GM21423 (cell line): ENCODE data around the gene CPA3.

Experiments used
- ATAC-seq: cut with Tn5 transposase; IDR thresholded peaks from one replicate; pipeline ENCODE4 v1.9.1; 2021; ENCODE audit warnings: mild to moderate bottlenecking, moderate library complexity; ENCODE audit not compliant: unreplicated experiment

Gene CPA3

GRCh38 chr3:148911592-148911991, 46.5 kb downstream of the CPA3 start:
- no peak for ATAC-seq

GRCh38 chr3:148914936-148915690, 50.0 kb downstream of the CPA3 start:
- ATAC-seq, result no peak

DNA sequence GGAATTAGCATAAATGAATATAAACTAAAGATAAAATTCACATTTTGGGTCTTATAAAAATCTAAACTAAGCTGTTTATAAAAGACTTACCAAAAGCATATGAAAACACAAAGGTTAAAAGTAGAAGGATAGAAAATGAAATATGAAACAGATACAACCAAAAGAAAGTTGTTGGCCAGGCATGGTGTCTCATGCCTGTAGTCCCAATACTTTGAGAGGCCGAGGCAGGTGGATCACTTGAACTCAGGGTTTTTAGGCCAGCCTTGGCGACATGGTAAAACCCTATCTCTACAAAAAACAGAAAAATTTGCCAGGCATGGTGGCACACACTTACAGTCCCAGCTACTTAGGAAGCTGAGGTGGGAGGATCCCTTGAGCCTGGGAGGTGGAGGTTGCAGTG, 51.0 kb downstream of the CPA3 start:
- ATAC-seq, result no peak

GRCh38 chr3:148922467-148922866, 57.4 kb downstream of the CPA3 start:
- no peak for ATAC-seq

DNA sequence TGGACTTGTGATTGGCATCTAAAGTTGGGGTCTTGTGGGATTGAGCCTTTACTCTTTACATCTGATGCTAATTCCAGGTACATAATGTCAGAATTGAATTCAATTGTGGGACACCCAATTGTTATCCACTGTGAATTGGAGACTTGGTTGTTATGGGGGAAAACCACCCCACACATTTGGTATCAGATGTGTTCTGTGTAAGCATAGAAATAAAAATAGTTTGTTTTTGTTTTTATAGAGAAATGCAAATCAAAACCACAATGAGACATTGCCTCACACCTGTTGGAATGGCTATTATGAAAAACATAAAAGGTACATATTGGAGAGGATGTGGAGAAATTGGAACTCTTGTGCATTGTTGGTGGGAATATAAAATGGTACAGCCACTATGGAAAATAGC, 58.5 kb downstream of the CPA3 start:
- no peak for ATAC-seq

DNA sequence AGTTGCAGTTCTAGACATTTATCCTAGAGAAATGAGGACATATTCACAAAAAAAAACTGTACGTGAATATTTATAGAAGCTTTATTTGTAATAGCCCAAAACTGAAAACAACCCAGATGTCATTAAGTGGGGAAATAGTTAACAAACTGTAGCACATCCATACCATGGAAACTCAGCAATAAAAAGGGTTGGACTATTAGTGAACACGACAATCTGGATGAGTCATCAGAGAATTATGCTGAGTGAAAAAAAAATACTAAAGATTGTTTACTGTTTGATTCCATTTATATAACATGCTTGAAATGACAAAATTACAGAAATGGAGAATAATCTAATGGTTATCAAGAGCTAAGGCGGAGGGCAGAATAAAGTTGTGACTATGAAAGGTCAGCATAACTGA, 59.5 kb downstream of the CPA3 start:
- no peak for ATAC-seq

DNA sequence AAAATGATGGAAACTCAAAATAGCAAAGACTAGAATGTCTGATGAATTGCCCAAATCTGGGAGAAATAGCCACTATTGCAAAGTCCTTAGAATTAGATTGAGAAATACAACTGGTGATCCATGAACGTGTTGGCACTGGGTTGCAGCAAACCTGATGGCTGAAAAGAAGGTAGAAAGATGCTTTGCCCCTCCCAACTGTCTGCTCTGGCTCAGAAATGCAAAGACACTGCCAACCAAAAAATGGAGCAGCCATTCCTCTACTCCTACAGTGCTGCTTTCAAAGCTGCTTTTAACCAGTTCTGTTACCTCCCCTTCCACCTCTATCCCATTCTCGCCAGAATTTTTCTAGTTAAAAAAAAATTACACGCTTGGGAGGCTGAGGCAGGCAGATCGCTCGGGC, 60.7 kb downstream of the CPA3 start:
- ATAC-seq, result no peak

GRCh38 chr3:148930752-148931151, 65.7 kb downstream of the CPA3 start:
- no peak for ATAC-seq

GRCh38 chr3:148931574-148931973, 66.5 kb downstream of the CPA3 start:
- no peak for ATAC-seq

DNA sequence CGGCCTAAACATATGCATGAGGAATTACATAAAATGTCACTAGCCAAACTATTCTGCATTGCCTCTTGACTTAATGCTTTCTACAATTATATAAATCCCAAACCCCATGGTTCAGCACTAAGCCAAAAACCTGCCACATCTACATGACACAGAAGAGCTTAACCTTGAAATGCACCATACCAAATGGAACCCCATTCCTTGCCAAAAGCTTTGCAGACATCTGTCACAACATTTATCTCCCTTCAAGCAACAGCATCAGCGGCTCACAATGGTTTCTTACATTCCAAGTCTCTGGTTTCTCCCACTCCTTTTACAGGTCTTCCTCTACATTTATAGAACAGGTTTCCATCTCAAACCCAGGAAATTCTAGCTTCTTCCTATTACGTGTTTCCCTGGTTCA, 67.9 kb downstream of the CPA3 start:
- no peak for ATAC-seq

- no peak for ATAC-seq
Observed at GRCh38 chr3:148937467-148938255, 72.6 kb downstream of the CPA3 start.

GRCh38 chr3:148938306-148938705, 73.2 kb downstream of the CPA3 start:
- ATAC-seq, result no peak

DNA sequence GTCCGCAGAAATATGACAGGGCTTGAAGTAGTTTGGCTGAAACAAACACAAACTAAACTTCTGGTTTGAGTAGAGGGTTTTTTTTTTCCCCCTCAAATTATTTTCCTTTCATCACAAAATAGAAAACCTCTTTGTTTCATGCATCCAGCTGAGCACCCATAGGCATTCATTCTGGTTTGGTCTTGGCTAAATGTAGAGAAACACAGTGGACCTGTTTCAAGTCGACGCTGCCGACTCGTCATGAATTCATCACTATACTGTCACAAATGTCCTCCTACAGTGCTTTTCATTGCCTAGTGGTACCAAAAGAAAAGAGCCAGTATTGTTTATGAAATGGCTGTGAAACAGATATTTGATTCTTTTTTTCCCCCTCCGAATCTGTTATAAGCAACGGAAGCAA, 73.8 kb downstream of the CPA3 start:
- ATAC-seq, result no peak

- ATAC-seq, result no peak
Observed at GRCh38 chr3:148940983-148941382, 75.9 kb downstream of the CPA3 start.

DNA sequence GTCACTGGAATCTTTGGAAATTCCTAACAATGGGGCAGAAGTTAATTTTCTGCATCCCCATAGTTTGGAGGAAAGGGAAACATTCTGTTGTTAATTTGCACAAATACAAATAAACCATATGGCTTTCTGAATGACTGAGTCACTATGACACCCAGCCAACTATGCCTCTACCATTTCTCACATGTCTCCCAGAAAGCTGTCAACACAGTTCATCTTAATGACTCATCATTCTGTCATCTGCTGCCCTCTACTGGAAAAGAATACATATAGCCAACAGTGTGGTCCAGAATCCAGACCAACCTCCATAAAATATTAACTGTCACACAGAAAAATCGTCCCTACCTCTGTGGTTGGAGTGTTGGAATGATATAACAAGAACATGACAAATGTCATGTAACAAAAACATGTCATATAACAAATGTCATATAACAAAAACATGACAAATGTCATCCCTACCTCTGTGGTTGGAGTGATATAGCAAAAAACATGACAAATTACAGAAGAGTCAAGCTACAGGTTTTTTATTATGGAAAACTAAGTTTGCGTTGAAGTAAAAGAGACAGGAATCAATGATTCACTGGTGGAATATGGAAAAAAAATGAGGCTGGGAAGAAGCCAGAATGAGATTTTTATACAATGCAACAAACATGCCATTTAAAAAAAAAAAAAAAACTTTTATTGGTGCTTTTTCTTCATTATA, 78.6 kb downstream of the CPA3 start:
- ATAC-seq, result peak; percentile 97

DNA sequence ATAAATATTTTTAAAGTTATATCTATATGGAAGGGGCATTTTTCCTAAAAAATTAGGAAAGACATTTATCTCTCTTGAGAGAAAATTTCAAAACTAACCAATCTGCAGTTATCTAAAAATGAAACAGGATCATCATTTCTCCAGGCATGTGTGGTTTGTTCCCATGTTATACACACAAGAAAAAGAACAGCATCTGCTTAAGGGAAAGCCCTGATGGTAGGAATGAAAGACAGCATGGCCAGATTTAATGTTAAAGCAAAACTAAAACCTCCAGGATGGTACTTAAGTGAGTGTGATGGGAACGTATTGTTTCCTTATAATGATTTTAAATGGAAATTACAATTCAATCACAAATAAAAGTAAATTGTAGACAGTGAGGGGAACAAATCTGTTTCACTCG, 80.0 kb downstream of the CPA3 start:
- ATAC-seq, result no peak
